DOHH2 (cell line): ENCODE data around the gene TRPV6.

Source experiments
- H3F3A ChIP-seq: fragments of 200-600 bp; sonication (generic), shearing (Covaris generic); 2 replicates; pipeline ENCODE4 v1.6.0; 2016; ENCODE audit warnings: antibody characterized with exemption, mild to moderate bottlenecking; ENCODE audit not compliant: control insufficient read depth, insufficient read depth
- H3K27ac ChIP-seq: fragments of 200-600 bp; sonication (generic); 2 replicates; pipeline ENCODE4 v1.5.1; 2014; ENCODE audit warnings: low read depth, mild to moderate bottlenecking, low read length, moderate library complexity
- H3K27me3 ChIP-seq: fragments of 200-600 bp; sonication (generic); 2 replicates; pipeline ENCODE4 v1.6.1; 2014; ENCODE audit warnings: mild to moderate bottlenecking, low read length, mixed read lengths; ENCODE audit not compliant: control insufficient read depth
- H3K36me3 ChIP-seq: fragments of 200-600 bp; sonication (generic); 2 replicates; pipeline ENCODE4 v1.6.1; 2014; ENCODE audit warnings: mild to moderate bottlenecking, low read length, moderate library complexity, mixed read lengths; ENCODE audit not compliant: control insufficient read depth
- H3K4me1 ChIP-seq: fragments of 200-600 bp; sonication (generic); 2 replicates; pipeline ENCODE4 v1.6.1; 2014; ENCODE audit warnings: mild to moderate bottlenecking, low read length, mixed read lengths; ENCODE audit not compliant: control insufficient read depth
- H3K4me2 ChIP-seq: fragments of 200-600 bp; sonication (generic); 2 replicates; pipeline ENCODE4 v1.6.0; 2014; ENCODE audit warnings: mild to moderate bottlenecking, low read length, moderate library complexity
- H3K4me3 ChIP-seq: fragments of 200-600 bp; sonication (generic); 2 replicates; pipeline ENCODE4 v1.5.1; 2014; ENCODE audit warnings: mild to moderate bottlenecking, low read length, mixed read lengths
- H3K79me2 ChIP-seq: fragments of 200-600 bp; sonication (generic); 2 replicates; pipeline ENCODE4 v1.6.1; 2014; ENCODE audit warnings: mild to moderate bottlenecking, low read length, mixed read lengths; ENCODE audit not compliant: control insufficient read depth
- H3K9me2 ChIP-seq: fragments of 200-600 bp; sonication (generic); replicated peaks from 2 replicates; pipeline ENCODE4 v1.6.1; 2014; ENCODE audit warnings: mild to moderate bottlenecking, low read length, mixed read lengths; ENCODE audit not compliant: control insufficient read depth
- H3K9me3 ChIP-seq: fragments of 200-600 bp; sonication (generic); 2 replicates; pipeline ENCODE4 v1.6.1; 2014; ENCODE audit warnings: antibody characterized with exemption, low read length, mixed read lengths; ENCODE audit not compliant: control insufficient read depth, insufficient read depth
- H4K20me1 ChIP-seq: fragments of 200-600 bp; sonication (generic); 2 replicates; pipeline ENCODE4 v1.6.0; 2014; ENCODE audit warnings: low read depth, mild to moderate bottlenecking, antibody characterized with exemption, low read length, moderate library complexity; ENCODE audit not compliant: control insufficient read depth, insufficient read depth
- CTCF ChIP-seq: fragments of 200-600 bp; sonication (generic); IDR thresholded peaks from one replicate; pipeline ENCODE4 v1.5.1; 2014; ENCODE audit warnings: antibody characterized with exemption, mild to moderate bottlenecking, low read depth, low read length; ENCODE audit not compliant: poor library complexity, severe bottlenecking
- EZH2phosphoT487 ChIP-seq: fragments of 200-600 bp; sonication (generic); IDR thresholded peaks from 2 replicates; pipeline ENCODE4 v1.6.1; 2017; ENCODE audit warnings: borderline replicate concordance, mild to moderate bottlenecking, antibody characterized with exemption, low read length, moderate library complexity, mixed read lengths

TRPV6 gene

DNA sequence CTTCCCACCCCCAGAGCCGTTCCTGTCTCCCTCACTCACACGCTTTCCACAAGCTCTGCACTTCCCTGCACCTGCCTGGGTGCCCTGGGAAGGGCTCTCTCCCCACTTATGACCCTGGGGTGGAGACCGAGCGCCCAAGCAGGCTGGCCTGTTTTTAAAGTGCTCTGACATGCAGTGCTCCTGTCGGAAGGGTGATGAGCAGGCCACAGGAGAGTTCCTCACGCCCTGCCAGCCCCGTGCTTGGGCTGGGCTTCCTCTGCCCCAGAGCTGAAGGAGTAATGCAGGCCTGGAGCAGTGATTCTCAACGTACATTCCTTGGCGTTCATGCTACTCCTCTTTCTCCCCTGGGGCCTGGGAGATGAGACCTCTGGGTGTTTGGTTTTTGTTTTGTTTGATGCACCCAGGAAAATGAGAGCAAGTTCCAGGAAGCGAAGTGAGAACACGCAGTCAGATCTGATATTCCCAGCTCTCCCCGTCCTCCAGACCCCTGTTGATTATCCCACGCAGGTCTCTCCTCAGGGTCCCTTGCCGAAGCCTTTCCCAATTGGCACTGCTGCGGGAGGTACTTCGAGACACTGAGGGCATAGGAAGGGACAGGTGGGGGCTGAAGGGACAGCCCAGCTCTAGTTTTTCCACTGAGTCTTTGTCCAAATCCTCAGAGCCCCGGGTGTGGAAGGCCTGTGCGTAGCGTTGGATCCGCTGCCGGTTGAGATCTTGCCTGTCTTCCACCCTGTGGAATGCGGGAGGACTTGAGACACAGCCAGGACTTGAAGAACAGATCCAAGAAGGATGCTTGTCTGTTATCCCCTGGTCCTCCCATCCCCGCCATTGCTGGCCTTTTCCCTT lies 14.1 kb downstream of the TRPV6 start:
- Histone ChIP-seq H3F3A (no peaks in the 10 kb centered on the region), H3K4me1 (no peaks in the 10 kb centered on the region), H3K9me3 (no peaks in the 10 kb centered on the region), H3K27me3 (0 out of 2 replicates have a peak, but pooled peaks cover 2% of the 10 kb centered on the region), H4K20me1 (no peaks in the 10 kb centered on the region), H3K27ac (no peak overlapping the region), H3K9me2 (no peaks in the 10 kb centered on the region), H3K4me2 (no peak overlapping the region), H3K36me3 (no peaks in the 10 kb centered on the region), H3K4me3 (no peak overlapping the region), H3K79me2 (no peaks in the 10 kb centered on the region)
- no peak for TF ChIP-seq CTCF
- TF ChIP-seq EZH2phosphoT487 = no peak

- TF ChIP-seq EZH2phosphoT487 = no peak
- no peak for TF ChIP-seq CTCF
- H3K4me1 ChIP-seq = no peaks in the 10 kb centered on the region
- H3F3A ChIP-seq = no peaks in the 10 kb centered on the region
- H3K4me3 ChIP-seq = no peak overlapping the region
- no peaks in the 10 kb centered on the region for H3K9me2 ChIP-seq
- no peak overlapping the region for H3K27ac ChIP-seq
- H4K20me1 ChIP-seq = no peaks in the 10 kb centered on the region
- H3K27me3 ChIP-seq = no peaks in the 10 kb centered on the region
- no peaks in the 10 kb centered on the region for H3K79me2 ChIP-seq
- no peak overlapping the region for H3K4me2 ChIP-seq
- no peaks in the 10 kb centered on the region for H3K36me3 ChIP-seq
- H3K9me3 ChIP-seq = no peaks in the 10 kb centered on the region
These were observed 14.8 kb downstream of the TRPV6 start for GRCh38 chr7:142870566-142871259.

DNA sequence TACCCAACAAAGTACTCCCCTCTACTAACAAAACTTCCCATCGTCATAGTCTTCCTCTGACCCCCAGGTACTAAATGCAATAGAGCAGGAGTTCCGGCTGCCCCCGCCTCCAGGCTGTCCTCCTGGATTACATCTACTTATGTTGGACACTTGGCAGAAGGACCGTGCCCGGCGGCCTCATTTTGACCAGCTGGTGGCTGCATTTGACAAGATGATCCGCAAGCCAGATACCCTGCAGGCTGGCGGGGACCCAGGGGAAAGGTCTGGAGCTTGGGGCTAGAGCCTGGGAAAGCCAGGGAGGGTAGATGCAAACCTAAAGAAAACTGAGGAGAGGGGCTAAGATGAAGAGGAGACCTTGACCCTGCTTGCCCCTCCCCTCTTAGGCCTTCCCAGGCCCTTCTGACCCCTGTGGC lies 15.4 kb downstream of the TRPV6 start:
- H3K4me1 ChIP-seq = no peaks in the 10 kb centered on the region
- H3K27ac ChIP-seq = no peak overlapping the region
- no peaks in the 10 kb centered on the region for H4K20me1 ChIP-seq
- H3F3A ChIP-seq = no peaks in the 10 kb centered on the region
- no peaks in the 10 kb centered on the region for H3K36me3 ChIP-seq
- no peaks in the 10 kb centered on the region for H3K9me3 ChIP-seq
- no peaks in the 10 kb centered on the region for H3K27me3 ChIP-seq
- H3K4me3 ChIP-seq = no peak overlapping the region
- no peaks in the 10 kb centered on the region for H3K9me2 ChIP-seq
- H3K4me2 ChIP-seq = no peak overlapping the region
- no peaks in the 10 kb centered on the region for H3K79me2 ChIP-seq
- TF ChIP-seq EZH2phosphoT487 (no peak), CTCF (no peak)
